Measurements from ENCODE around the gene SRRM1.

The SRRM1 gene

GRCh38 chr1:24693827-24694379 is 50.8 kb downstream of the SRRM1 start:
- Histone ChIP-seq H3K4me1 (ENCODE audit: insufficient read depth, low read length, severe bottlenecking) (peaks cover 35% of the 10 kb centered on the region), H4K20me1 (ENCODE audit: insufficient read depth, low read length) (no peaks in the 10 kb centered on the region), H3K4me2 (ENCODE audit: low read length) (no peak overlapping the region), H3K27ac (ENCODE audit: low read depth, low read length, poor library complexity, severe bottlenecking) (no peak overlapping the region), H2AFZ (ENCODE audit: low read length) (no peak overlapping the region), H3K9me2 (ENCODE audit: low read depth, low read length) (no peaks in the 10 kb centered on the region), H3K36me3 (ENCODE audit: insufficient read depth, low read length) (no peaks in the 10 kb centered on the region), H3F3A (ENCODE audit: insufficient read depth, low read length) (no peaks in the 10 kb centered on the region), H3K9ac (ENCODE audit: low read length) (no peak overlapping the region), H3K9me3 (ENCODE audit: low read length) (no peaks in the 10 kb centered on the region), H3K4me3 (ENCODE audit: low read depth, low read length, poor library complexity, severe bottlenecking) (no peak overlapping the region), H3K27me3 (ENCODE audit: insufficient read depth, low read length) (0 out of 2 replicates have a peak, but pooled peaks cover 4% of the 10 kb centered on the region), H3K79me2 (ENCODE audit: insufficient read depth, low read length) (no peaks in the 10 kb centered on the region)
- no peak for TF ChIP-seq EZH2 (IDR thresholded peaks at IDR 0.05; ENCODE audit: borderline replicate concordance, low read length)
- TF ChIP-seq CTCF (IDR thresholded peaks at IDR 0.05; ENCODE audit: low read length): no peak

- Histone ChIP-seq H3K27me3 (ENCODE audit: insufficient read depth, low read length) (0 out of 2 replicates have a peak, but pooled peaks cover 4% of the 10 kb centered on the region), H3K9me3 (ENCODE audit: low read length) (no peaks in the 10 kb centered on the region), H4K20me1 (ENCODE audit: insufficient read depth, low read length) (no peaks in the 10 kb centered on the region), H3K4me2 (ENCODE audit: low read length) (no peak overlapping the region), H3K9me2 (ENCODE audit: low read depth, low read length) (no peaks in the 10 kb centered on the region), H3F3A (ENCODE audit: insufficient read depth, low read length) (no peaks in the 10 kb centered on the region), H2AFZ (ENCODE audit: low read length) (no peak overlapping the region), H3K36me3 (ENCODE audit: insufficient read depth, low read length) (no peaks in the 10 kb centered on the region), H3K4me1 (ENCODE audit: insufficient read depth, low read length, severe bottlenecking) (peaks cover 35% of the 10 kb centered on the region), H3K9ac (ENCODE audit: low read length) (no peak overlapping the region), H3K79me2 (ENCODE audit: insufficient read depth, low read length) (no peaks in the 10 kb centered on the region), H3K4me3 (ENCODE audit: low read depth, low read length, poor library complexity, severe bottlenecking) (no peak overlapping the region), H3K27ac (ENCODE audit: low read depth, low read length, poor library complexity, severe bottlenecking) (no peak overlapping the region)
- TF ChIP-seq EZH2 (IDR thresholded peaks at IDR 0.05; ENCODE audit: borderline replicate concordance, low read length) (no peak), CTCF (IDR thresholded peaks at IDR 0.05; ENCODE audit: low read length) (no peak)
Measured at GRCh38 chr1:24694380-24694843, 51.3 kb downstream of the SRRM1 start.

- no peaks in the 10 kb centered on the region for H3K36me3 ChIP-seq (ENCODE audit: insufficient read depth, low read length)
- H3K27ac ChIP-seq (ENCODE audit: low read depth, low read length, poor library complexity, severe bottlenecking): peak overlapping the region; percentile 11
- no peaks in the 10 kb centered on the region for H3K9me3 ChIP-seq (ENCODE audit: low read length)
- H3K9me2 ChIP-seq (ENCODE audit: low read depth, low read length): no peaks in the 10 kb centered on the region
- H3K9ac ChIP-seq (ENCODE audit: low read length): no peak overlapping the region
- no peaks in the 10 kb centered on the region for H3F3A ChIP-seq (ENCODE audit: insufficient read depth, low read length)
- H3K27me3 ChIP-seq (ENCODE audit: insufficient read depth, low read length): 0 out of 2 replicates have a peak, but pooled peaks cover 4% of the 10 kb centered on the region
- H3K79me2 ChIP-seq (ENCODE audit: insufficient read depth, low read length): no peaks in the 10 kb centered on the region
- H3K4me2 ChIP-seq (ENCODE audit: low read length): peak overlapping the region; percentile 7; the same call in 1 of the 2 replicates
- H2AFZ ChIP-seq (ENCODE audit: low read length): no peak overlapping the region
- peaks cover 35% of the 10 kb centered on the region for H3K4me1 ChIP-seq (ENCODE audit: insufficient read depth, low read length, severe bottlenecking)
- no peak overlapping the region for H3K4me3 ChIP-seq (ENCODE audit: low read depth, low read length, poor library complexity, severe bottlenecking)
- TF ChIP-seq CTCF (IDR thresholded peaks at IDR 0.05; ENCODE audit: low read length) (no peak), EZH2 (IDR thresholded peaks at IDR 0.05; ENCODE audit: borderline replicate concordance, low read length) (no peak)
- no peaks in the 10 kb centered on the region for H4K20me1 ChIP-seq (ENCODE audit: insufficient read depth, low read length)
Measured at GRCh38 chr1:24695202-24695974, 52.3 kb downstream of the SRRM1 start.
